Inflammatory macrophage treated with lipopolysaccharide for 4 hours (primary cell): ENCODE data around the gene ANTKMT.

Source experiments
- DNase-seq: peaks from one replicate; pipeline ENCODE4 v3.0.0-alpha.2; 2020

Gene ANTKMT

DNA sequence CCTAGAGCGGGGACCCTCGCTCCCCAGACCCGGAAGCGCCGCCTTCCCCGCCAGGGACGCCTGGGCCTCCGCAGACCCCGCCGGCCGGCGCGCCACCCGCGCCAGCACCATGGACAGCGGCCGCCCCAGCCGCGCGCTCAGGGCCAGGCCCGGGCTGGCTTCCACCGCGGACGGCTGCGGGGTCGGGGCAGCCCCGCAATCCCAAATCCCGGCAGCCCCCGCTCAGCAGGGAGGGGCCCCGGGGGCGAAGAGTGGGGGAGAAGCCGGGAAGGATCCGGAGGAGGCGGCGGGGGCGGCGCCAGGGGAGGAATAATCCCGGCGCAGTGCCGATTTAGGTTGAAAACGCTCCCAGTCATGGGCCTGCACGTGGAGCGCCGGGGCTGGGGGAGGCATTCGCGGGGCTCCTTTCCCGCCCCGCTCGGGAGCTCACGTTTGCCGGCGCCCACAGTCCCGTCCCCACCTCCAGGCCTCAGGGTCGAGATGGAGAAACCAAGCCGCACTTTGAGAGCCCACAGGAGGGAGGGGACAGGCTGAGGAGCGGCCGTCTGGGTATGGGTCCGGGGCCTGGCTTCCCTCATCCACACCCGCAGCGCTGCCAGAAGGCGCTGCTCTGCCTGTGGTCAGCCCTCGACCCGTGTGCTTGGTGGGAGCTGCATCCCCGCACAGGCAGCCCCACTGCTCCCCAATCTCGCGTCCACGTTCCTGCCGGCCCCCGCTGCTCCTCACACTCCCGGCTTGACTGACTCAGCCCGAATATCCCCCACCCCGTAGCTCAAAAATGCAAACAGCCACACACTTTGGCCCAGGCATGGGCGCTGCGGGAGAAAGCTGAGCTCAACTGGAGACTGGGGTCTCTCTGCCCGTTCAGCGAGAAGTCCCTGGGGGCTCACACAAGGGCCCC lies 20.0 kb upstream of the ANTKMT start:
- no peak for DNase-seq

DNA sequence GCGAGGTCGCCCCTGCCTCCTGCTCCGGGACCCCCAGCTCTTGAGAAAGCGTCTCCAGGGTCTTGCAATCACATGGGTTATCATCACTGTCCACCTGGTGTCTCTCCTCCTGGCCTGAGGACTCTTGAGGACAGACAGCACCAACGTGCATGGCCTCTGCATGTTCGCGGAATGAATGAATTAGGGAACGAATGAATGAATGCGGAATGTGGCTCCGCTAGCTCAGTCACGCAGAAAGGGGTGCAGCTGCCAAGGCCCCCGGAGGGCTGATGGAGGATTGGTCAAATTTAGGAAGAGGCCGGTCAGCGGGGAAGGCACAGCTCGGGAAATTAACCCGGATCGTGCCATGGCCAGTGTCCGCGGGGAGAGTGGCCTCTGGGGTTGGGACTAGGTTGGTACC lies 18.6 kb upstream of the ANTKMT start:
- DNase-seq: no peak

DNA sequence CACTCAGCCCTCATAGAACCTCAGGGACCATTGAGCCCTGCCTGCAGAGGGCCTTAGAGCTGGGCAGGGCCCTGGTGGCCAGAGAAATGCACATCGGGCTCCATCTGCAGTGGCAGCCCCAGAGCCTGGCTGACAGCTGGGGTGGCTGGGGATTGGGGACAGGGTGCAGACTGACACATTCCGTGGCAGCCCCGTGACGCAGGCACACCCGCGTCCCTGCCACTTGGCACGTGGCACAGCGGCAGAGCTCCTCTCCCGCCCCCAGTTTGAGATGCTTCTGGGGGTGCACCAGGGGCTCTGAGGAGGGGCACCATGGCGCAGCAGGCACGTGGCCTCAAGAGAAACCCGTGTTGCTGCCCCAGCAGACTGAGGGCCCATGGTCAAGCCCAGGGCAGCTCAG lies 17.5 kb upstream of the ANTKMT start:
- DNase-seq: no peak

GRCh38 chr16:704047-704446 lies 16.9 kb upstream of the ANTKMT start:
- DNase-seq: no peak

GRCh38 chr16:704552-705380 lies 16.2 kb upstream of the ANTKMT start:
- no peak for DNase-seq

- no peak for DNase-seq
Measured at GRCh38 chr16:705431-706188, 15.3 kb upstream of the ANTKMT start, which contains the start of gene FBXL16. TSS of gene FBXL16 (minus strand) at chr16:705801. CDS start at chr16:697405, 8,396 bp downstream.

DNA sequence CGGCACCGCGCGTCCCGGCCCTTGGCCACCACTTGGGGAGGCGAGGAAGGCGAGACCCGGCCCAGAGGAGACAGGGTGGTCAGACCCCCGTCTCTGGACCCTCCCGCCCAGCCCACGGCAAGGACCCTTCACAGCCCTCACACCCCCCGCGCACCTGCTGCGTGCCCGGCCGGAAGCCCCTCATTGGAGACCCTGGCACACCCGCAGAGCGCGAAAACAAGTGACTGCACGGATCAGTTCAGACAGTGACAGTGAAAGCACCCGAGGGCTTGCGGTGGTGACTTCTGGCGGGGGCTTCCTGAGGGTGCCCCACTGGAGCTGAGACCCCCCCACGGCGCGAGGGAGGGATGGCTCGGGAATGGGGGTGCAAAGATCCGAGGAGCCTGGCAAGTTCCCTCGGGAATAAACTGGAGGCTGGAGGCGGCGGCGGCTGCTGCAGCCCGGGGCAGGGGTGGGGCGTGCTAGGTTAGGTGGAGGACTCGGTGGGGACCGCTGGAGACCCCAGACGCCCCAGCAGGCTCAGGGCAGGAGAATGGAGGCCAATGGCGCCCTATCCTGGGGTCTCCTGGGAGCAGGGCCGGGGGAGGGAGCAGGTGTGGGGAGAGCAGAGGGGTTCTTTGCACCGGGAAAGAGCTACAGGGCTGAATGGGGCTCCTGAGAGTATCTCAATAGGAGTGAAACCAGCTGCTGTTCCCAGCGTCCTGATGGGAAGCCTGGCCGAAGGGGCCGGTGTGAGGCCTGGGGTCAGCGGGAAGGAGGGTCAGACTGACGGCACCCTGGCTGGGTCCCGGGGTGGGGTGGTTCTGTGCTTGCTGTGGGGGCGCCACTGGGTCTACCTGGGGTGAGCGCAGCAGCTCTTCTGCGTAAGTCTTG lies 14.5 kb upstream of the ANTKMT start:
- DNase-seq: no peak

GRCh38 chr16:707062-707538 lies 13.8 kb upstream of the ANTKMT start:
- no peak for DNase-seq

DNA sequence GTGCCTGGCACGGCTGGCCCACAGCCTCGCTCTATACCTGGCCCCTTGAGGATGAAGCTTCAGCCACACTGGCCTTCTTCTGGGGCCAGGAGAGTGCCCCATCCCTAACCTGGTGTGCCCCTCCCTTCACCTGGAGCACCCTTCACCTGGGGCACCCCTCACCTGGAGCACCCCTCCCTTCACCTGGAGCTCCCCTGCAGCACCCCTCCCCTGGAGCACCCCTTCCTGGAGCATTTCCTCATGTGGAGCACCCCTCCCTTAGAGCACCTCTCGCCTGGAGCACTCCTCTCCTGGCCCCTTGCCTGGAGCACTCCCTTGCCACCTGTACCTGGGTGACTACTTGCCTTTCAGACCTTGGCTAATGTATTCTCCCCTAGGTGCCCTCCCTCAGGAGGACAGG lies 12.9 kb upstream of the ANTKMT start:
- DNase-seq: no peak

DNA sequence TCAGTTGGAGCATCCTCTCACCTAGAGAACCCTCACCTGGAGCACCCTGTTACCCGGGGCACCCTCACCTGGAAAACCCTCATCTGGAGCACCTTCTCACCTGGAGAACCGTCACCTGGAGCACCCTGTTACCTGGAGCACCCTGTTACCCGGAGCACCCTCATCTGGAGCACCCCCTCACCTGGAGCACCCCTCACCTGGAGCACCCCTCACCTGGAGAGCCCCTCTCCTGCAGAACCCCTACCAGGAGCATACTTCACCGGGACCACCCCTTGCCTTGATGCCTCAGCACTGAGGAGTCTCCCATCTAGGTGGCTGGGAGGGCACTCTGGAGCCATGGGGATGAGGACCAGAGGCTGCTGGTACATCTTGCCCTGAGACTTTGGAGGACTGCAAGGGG lies 12.0 kb upstream of the ANTKMT start:
- DNase-seq: no peak

DNA sequence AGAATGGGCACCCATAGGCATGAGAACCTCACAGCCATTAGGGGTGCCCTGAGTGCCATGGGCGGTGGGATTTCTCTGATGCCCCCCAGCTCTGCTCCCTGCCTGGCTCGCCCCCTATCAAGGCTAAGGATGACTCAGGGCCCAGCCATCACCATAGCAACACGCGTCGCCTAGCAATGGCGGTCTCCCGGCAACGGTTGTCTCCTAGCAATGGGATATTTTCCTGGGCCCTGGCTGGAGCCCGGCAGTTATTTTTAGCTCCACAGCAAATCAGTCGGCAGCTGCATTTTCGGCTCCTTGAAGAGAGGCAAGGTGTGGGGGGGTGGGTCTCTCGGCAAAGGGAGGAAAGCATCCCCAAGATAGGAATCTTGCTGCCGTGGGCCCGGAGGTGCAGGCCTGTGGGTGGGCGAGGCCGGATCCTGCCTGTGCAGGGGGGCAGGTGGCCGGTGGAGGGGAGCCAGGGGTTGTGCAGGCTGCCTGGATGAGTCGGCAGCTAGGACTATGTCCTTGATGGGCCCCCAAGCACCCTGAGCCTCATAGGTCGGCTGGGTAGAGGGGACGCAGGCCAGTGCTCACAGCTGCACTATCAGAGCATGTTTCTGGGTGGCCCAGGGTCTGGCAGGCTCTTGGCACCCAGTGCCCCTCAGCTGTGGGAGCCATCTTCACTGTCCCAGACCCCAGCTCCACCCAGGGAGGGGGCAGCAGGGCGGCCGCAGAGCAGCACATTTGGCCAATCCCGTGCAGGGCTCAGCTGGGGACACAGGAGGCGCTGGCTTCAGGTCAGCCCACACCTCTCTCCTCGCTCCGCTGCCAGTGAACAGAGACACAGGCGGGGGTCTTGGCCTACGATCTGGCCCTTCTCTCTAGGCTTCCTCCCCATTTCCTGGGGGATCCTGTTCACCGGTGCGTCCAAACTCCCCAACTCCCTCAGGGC lies 11.1 kb upstream of the ANTKMT start:
- no peak for DNase-seq

DNA sequence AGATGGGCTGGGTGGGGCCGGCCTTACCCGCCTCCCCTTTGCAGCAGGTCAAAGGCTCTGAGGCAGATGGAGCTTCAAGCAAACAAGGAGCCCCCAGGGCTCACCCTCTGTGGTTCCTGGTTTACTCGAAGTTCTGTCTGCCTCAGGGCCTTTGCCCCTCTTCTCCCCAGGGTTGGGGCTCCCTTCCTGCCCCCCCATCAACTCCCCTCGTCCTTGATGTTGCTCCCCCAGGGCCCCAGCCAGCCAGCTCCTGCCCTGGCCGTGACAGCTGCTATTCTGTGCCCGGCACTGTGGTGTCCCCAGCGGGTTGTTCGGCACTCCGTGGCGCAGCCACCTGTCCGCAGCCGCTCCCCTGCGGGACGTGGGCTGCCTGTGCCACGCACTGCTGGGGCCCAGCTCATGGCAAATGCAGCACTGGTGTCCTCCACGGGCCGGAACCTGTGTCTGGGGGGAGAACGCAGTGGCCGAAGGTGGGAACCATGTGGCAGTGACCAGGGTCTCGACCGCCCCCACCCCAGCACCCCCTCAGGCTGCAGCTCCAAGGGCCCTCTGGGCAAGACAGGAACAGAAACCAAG lies 10.4 kb upstream of the ANTKMT start:
- DNase-seq: no peak

DNA sequence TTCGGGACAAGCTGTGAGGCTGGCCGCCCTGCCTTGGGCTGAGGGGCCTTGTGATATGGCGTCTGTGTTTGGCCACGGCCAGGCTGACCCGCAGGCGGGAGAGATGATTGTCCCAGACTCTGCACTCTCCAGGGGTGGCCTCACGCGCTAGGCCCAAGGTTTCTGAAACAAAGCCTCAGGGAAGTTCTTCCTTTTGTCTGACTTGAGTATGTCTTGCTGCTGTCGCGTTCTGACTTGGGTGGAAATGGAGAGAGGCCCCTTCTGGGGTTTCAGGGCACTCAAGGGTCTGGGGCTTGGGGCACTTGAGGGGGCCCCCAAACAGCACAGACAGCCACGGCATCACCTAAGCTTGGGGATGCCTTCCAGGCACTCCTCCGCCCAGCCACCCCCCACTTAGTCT lies 9.9 kb upstream of the ANTKMT start:
- no peak for DNase-seq

GRCh38 chr16:711548-712320 lies 9.2 kb upstream of the ANTKMT start:
- DNase-seq: peak; percentile 73

DNA sequence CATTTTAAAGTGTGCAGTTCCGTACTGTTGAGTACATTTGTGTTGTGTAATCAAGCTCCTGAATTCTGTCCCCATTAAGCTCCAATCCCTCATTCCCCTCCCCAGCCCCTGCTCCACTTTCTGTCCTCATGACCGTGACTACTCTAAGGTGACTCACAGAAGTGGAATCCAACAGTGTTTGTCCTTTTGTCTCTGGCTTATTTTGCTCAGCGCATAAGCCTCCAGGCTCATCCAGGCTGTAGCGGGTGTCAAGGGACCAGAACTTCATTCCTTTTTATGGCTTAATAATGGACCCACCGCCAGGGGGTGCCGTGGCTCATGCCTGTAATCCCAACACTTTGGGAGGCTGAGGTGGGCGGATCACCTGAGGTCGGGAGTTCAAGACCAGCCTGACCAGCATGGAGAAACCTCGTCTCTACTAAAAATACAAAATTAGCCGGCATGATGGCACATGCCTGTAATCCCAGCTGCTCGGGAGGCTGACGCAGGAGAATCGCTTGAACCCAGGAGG lies 8.2 kb upstream of the ANTKMT start:
- peak; percentile 50 for DNase-seq

DNA sequence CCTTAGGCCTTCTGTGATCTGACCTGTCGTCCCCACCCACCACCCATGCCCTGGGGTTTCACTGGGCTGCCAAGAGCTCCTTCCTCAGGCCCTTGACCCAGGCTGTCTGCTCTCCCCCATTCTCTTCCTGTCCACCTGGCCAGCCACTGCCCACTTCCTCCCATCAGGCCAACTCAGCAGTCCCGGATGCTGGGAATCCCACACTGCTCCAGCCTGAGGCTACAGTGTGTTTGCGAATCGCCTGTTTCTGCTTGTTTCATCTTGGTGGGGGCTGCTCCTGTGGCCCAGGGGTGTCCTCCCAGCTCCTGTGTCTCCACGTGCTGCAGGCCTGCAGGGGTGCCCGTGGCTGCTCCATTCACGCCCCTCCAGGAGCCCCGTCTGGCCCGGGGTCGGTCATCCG lies 6.9 kb upstream of the ANTKMT start:
- DNase-seq: no peak

- DNase-seq: peak; percentile 85
Measured at GRCh38 chr16:714558-715476, 6.1 kb upstream of the ANTKMT start, which contains the start of gene METRN. TSS of gene METRN (plus strand) at chr16:715118. CDS start at chr16:715290, 172 bp downstream.
